ENCODE measurements around the gene TTC9B.

DNA sequence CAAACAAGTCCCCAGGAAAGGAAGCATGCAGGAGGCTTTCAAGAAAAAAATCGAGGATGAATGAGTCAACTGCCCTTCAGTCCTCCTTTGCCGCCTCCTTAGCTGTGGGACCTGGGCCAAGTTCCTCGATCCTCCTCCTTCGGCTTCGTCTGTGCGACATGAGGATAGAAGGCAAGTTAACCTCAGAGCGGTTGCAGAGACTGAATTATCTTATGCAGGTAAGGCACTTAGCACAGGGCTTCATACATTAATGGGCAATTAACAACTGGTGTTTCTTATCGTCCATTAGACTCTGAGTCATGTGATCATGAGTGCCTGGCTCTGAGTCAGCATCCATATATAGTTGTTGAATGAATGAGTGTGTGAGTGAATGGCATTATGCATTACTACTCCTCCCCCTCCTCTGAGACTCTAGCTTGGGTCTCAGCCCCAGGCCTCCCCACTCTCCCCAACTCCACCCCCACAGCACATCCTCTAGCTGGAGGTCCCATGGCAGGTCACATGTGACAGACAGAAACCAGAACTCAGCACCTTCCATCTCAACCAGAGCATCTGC lies 1.6 kb upstream of the TTC9B start:
- no peak for TF ChIP-seq HDAC2 (CRISPR knock-in tag; IDR thresholded peaks at IDR 0.05)
- no peak for TF ChIP-seq NRL (CRISPR knock-in tag; IDR thresholded peaks at IDR 0.05; ENCODE audit: borderline replicate concordance)
- no peak for TF ChIP-seq YY1 (IDR thresholded peaks at IDR 0.05; ENCODE audit: insufficient read depth, insufficient replicate concordance, low read depth, low read length)
- TF ChIP-seq, protein P1, sequence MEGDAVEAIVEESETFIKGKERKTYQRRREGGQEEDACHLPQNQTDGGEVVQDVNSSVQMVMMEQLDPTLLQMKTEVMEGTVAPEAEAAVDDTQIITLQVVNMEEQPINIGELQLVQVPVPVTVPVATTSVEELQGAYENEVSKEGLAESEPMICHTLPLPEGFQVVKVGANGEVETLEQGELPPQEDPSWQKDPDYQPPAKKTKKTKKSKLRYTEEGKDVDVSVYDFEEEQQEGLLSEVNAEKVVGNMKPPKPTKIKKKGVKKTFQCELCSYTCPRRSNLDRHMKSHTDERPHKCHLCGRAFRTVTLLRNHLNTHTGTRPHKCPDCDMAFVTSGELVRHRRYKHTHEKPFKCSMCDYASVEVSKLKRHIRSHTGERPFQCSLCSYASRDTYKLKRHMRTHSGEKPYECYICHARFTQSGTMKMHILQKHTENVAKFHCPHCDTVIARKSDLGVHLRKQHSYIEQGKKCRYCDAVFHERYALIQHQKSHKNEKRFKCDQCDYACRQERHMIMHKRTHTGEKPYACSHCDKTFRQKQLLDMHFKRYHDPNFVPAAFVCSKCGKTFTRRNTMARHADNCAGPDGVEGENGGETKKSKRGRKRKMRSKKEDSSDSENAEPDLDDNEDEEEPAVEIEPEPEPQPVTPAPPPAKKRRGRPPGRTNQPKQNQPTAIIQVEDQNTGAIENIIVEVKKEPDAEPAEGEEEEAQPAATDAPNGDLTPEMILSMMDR (CRISPR knock-in tag; IDR thresholded peaks at IDR 0.05) = no peak
- no peak for TF ChIP-seq EP300 (IDR thresholded peaks at IDR 0.05; ENCODE audit: low read depth in 2 of 2, low read length in 2 of 2)
- no peak for TF ChIP-seq EP300 (CRISPR knock-in tag; IDR thresholded peaks at IDR 0.05; ENCODE audit: borderline replicate concordance)
- no peak for TF ChIP-seq ZFYVE20 (CRISPR knock-in tag; IDR thresholded peaks at IDR 0.05; ENCODE audit: borderline replicate concordance, low read depth)
- TF ChIP-seq, protein P2, sequence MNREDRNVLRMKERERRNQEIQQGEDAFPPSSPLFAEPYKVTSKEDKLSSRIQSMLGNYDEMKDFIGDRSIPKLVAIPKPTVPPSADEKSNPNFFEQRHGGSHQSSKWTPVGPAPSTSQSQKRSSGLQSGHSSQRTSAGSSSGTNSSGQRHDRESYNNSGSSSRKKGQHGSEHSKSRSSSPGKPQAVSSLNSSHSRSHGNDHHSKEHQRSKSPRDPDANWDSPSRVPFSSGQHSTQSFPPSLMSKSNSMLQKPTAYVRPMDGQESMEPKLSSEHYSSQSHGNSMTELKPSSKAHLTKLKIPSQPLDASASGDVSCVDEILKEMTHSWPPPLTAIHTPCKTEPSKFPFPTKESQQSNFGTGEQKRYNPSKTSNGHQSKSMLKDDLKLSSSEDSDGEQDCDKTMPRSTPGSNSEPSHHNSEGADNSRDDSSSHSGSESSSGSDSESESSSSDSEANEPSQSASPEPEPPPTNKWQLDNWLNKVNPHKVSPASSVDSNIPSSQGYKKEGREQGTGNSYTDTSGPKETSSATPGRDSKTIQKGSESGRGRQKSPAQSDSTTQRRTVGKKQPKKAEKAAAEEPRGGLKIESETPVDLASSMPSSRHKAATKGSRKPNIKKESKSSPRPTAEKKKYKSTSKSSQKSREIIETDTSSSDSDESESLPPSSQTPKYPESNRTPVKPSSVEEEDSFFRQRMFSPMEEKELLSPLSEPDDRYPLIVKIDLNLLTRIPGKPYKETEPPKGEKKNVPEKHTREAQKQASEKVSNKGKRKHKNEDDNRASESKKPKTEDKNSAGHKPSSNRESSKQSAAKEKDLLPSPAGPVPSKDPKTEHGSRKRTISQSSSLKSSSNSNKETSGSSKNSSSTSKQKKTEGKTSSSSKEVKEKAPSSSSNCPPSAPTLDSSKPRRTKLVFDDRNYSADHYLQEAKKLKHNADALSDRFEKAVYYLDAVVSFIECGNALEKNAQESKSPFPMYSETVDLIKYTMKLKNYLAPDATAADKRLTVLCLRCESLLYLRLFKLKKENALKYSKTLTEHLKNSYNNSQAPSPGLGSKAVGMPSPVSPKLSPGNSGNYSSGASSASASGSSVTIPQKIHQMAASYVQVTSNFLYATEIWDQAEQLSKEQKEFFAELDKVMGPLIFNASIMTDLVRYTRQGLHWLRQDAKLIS (CRISPR knock-in tag; IDR thresholded peaks at IDR 0.05) = no peak
- TF ChIP-seq CHCHD3 (CRISPR knock-in tag; IDR thresholded peaks at IDR 0.05) = no peak
- TF ChIP-seq RAD21 (CRISPR knock-in tag; IDR thresholded peaks at IDR 0.05) = no peak
- no peak for TF ChIP-seq ZIK1 (CRISPR knock-in tag; IDR thresholded peaks at IDR 0.05; ENCODE audit: borderline replicate concordance, low read depth)
